ENCODE results near the gene TYW1. TPM values are rescaled to one million over a fixed set of nuclear protein-coding genes. Genes with fewer than 3 reads are reported as not detected.
A peak's percentile ranks its signal among the peaks of the same experiment; 100 is the strongest.
"Not testable (repeated sequence)": the region's sequence is repeated elsewhere in the genome, so short reads cannot be mapped to it uniquely, and the experiment has no call there.

TYW1 gene, protein sequence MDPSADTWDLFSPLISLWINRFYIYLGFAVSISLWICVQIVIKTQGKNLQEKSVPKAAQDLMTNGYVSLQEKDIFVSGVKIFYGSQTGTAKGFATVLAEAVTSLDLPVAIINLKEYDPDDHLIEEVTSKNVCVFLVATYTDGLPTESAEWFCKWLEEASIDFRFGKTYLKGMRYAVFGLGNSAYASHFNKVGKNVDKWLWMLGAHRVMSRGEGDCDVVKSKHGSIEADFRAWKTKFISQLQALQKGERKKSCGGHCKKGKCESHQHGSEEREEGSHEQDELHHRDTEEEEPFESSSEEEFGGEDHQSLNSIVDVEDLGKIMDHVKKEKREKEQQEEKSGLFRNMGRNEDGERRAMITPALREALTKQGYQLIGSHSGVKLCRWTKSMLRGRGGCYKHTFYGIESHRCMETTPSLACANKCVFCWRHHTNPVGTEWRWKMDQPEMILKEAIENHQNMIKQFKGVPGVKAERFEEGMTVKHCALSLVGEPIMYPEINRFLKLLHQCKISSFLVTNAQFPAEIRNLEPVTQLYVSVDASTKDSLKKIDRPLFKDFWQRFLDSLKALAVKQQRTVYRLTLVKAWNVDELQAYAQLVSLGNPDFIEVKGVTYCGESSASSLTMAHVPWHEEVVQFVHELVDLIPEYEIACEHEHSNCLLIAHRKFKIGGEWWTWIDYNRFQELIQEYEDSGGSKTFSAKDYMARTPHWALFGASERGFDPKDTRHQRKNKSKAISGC
- 21.9 TPM for total RNA-seq

DNA sequence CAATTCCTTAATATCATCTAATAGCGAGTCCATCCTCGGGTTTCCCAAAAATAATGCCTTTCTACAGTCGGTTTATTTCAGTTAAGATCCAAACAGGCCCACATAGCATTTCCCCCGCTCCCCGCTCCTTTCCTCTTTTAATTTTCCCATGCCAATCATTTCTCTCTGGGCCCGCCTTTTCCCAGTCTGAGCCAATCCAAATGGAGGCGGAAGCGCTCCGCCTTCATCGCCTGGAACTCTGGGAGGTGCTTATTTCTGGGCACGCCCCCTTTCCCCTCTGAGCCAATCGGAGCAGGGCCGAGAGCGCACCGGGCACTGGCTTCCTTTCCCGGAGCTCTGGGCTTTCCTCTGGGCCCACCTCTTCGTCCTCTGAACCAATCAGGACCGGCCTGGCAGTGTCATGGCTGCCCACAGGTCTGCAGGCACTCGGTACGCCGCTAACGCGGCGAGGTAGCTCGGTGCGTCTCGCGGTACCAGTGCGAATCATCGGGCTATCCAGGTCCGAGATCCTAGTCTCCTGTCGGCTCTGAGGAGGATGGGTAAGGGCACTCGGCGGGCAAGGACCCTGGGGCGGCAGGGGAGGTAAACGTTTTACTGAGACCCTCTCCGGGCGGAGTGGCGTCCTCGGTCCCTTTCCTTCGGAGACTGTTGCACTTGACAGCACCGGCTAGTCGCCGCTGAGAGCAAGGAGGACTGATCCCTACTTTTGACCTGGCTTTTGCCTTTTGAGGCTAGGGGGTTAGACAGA lies at the start of gene TYW1:
Gene TYW1, plus strand, starts transcription at position 390 of the 748 bp plus-strand sequence. Its CDS starts 146 bp downstream, at position 536.
- Histone ChIP-seq H3K27ac (ENCODE audit: low read depth, low read length) (peak within 1 kb of the TSS; percentile 80), H3K36me3 (ENCODE audit: control insufficient read depth in 3 of 3, insufficient read depth in 3 of 3, low read length in 3 of 3) (peaks cover 5 to 16% (median 13%) of the 10 kb centered on the region in 3 donors), H3K9ac (ENCODE audit: low read depth in 1 of 3, low read length in 3 of 3) (peak within 1 kb of the TSS; percentile 82 to 90 (median 89)), H3K4me3 (ENCODE audit: low read length in 3 of 3) (peak within 1 kb of the TSS; percentile 81 to 91 (median 85))
- not testable (repeated sequence) for H3K4me1 ChIP-seq (ENCODE audit: control insufficient read depth in 3 of 3, insufficient read depth in 3 of 3, low read length in 3 of 3); H3K9me3 ChIP-seq (ENCODE audit: control insufficient read depth in 3 of 3, low read length in 3 of 3); H3K27me3 ChIP-seq (ENCODE audit: control insufficient read depth in 3 of 3, insufficient read depth in 3 of 3, low read length in 3 of 3)

DNA sequence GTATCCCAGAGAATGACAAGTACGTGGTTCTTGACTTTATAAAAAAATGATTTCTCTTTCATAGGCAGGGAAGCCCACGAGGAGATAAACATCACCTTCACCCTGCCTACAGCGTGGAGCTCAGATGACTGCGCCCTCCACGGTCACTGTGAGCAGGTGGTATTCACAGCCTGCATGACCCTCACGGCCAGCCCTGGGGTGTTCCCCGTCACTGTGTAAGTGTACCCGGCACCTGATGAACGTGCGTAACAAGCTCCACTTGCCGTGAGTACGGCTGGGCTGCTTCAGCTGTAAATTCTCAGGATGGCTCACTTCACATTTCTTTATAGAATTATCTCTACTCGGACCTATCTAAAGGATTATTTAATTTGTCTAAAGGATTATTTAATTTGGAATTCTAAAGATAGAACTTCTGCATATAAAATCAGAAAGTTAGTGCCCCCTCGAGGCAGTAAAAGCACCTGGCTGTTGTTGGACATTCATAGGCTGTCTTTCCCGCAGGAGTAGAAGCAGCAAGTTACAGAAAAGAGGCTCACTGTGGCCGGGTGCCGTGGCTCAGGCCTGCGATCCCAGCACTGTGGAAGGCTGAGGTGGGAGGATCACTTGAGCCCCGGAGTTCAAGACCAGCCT lies 48.0 kb upstream of the TYW1 start:
- peaks cover 49 to 64% (median 52%) of the 10 kb centered on the region in 3 donors for H3K36me3 ChIP-seq (ENCODE audit: control insufficient read depth in 3 of 3, insufficient read depth in 3 of 3, low read length in 3 of 3)

DNA sequence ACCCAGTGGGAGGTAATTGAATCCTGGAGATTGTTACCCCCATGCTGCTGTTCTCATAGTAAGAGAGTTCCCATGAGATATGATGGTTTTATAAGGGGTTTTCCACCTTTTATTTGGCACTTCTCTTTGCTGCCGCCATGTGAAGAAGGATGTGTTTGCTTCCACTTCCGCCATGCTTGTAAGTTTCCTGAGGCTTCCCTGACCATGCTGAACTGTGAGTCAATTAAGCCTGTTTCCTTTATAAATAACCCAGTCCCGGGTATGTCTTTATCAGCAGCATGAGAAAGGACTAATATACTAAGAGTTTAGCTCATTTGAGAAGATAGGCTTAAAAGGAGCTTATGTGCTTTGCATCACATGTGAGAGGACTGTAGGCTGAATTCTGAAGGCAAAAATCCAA lies 46.3 kb upstream of the TYW1 start:
- no peak overlapping the region for H3K9ac ChIP-seq (ENCODE audit: low read depth in 1 of 3, low read length in 3 of 3)

More for the DNA sequence above, 48.0 kb upstream of the TYW1 start:
- no peaks in the 10 kb centered on the region for H3K27me3 ChIP-seq (ENCODE audit: control insufficient read depth in 3 of 3, insufficient read depth in 3 of 3, low read length in 3 of 3)
- no peak overlapping the region for H3K27ac ChIP-seq (ENCODE audit: low read depth, low read length)
- no peak overlapping the region for H3K9ac ChIP-seq (ENCODE audit: low read depth in 1 of 3, low read length in 3 of 3)
- H3K4me1 ChIP-seq (ENCODE audit: control insufficient read depth in 3 of 3, insufficient read depth in 3 of 3, low read length in 3 of 3), result no peaks in the 10 kb centered on the region
- H3K9me3 ChIP-seq (ENCODE audit: control insufficient read depth in 3 of 3, low read length in 3 of 3), result no peaks in the 10 kb centered on the region
- no peak overlapping the region for H3K4me3 ChIP-seq (ENCODE audit: low read length in 3 of 3)

DNA sequence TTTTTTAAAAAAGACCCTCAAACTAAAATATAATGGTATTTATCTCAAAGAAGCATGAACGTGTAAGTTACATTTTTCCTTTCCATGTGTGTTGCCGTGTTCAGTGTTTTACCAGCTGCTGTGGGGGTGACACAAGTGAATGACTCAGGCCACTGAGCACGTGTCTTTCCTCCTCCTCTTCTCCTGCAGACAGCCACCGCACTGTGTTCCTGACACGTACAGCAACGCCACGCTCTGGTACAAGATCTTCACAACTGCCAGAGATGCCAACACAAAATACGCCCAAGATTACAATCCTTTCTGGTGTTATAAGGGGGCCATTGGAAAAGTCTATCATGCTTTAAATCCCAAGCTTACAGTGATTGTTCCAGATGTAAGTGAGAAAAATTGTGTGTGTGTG lies 45.9 kb upstream of the TYW1 start:
- no peak overlapping the region for H3K27ac ChIP-seq (ENCODE audit: low read depth, low read length)
- H3K4me1 ChIP-seq (ENCODE audit: control insufficient read depth in 3 of 3, insufficient read depth in 3 of 3, low read length in 3 of 3), result no peaks in the 10 kb centered on the region
- no peak overlapping the region for H3K9ac ChIP-seq (ENCODE audit: low read depth in 1 of 3, low read length in 3 of 3)
- no peak overlapping the region for H3K4me3 ChIP-seq (ENCODE audit: low read length in 3 of 3)
- no peaks in the 10 kb centered on the region for H3K27me3 ChIP-seq (ENCODE audit: control insufficient read depth in 3 of 3, insufficient read depth in 3 of 3, low read length in 3 of 3)
- no peaks in the 10 kb centered on the region for H3K9me3 ChIP-seq (ENCODE audit: control insufficient read depth in 3 of 3, low read length in 3 of 3)
- H3K36me3 ChIP-seq (ENCODE audit: control insufficient read depth in 3 of 3, insufficient read depth in 3 of 3, low read length in 3 of 3), result peaks cover 49 to 67% (median 55%) of the 10 kb centered on the region in 3 donors

More for the DNA sequence above, 46.3 kb upstream of the TYW1 start:
- Histone ChIP-seq H3K9me3 (ENCODE audit: control insufficient read depth in 3 of 3, low read length in 3 of 3) (no peaks in the 10 kb centered on the region), H3K27me3 (ENCODE audit: control insufficient read depth in 3 of 3, insufficient read depth in 3 of 3, low read length in 3 of 3) (no peaks in the 10 kb centered on the region), H3K27ac (ENCODE audit: low read depth, low read length) (no peak overlapping the region), H3K4me3 (ENCODE audit: low read length in 3 of 3) (no peak overlapping the region), H3K4me1 (ENCODE audit: control insufficient read depth in 3 of 3, insufficient read depth in 3 of 3, low read length in 3 of 3) (no peaks in the 10 kb centered on the region), H3K36me3 (ENCODE audit: control insufficient read depth in 3 of 3, insufficient read depth in 3 of 3, low read length in 3 of 3) (peaks cover 48 to 65% (median 53%) of the 10 kb centered on the region in 3 donors)

DNA sequence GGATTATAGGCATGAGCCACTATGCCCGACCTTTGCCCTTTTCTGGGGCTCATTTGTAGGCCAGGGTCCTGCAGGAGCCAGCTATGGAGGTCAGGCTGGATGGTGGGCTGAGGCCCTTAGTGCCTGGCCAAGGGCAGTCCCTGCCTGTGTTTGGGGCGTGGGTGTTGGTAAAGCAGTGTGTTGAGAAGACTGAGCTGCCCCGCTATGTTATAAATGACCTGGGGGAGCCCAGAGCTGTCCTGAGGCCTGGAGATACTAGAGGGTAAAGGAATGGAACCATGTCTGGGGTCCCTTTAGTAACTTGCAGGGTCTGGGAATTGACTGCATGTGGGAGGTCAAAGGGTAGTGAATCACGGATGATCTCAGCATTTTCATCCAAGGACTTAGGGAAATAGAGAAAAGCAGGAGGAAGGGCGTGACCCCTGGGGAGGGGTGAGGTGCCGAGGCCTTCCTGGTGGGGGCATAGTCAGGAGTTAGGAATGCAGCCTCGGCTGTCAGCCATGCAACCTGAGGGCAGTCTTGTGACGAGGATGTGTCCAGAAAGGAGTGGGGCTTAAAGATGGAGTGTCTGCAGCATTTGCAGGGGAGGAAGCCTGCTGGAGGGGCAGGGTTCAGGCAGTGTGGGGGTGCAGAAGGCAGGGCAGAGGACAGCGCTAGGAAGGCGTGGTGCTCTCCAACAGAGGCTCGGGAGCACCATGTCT lies 44.1 kb upstream of the TYW1 start:
- Histone ChIP-seq H3K27me3 (ENCODE audit: control insufficient read depth in 3 of 3, insufficient read depth in 3 of 3, low read length in 3 of 3) (no peaks in the 10 kb centered on the region), H3K36me3 (ENCODE audit: control insufficient read depth in 3 of 3, insufficient read depth in 3 of 3, low read length in 3 of 3) (peaks cover 47 to 68% (median 63%) of the 10 kb centered on the region in 3 donors), H3K4me3 (ENCODE audit: low read length in 3 of 3) (no peak overlapping the region), H3K4me1 (ENCODE audit: control insufficient read depth in 3 of 3, insufficient read depth in 3 of 3, low read length in 3 of 3) (no peaks in the 10 kb centered on the region), H3K9me3 (ENCODE audit: control insufficient read depth in 3 of 3, low read length in 3 of 3) (no peaks in the 10 kb centered on the region), H3K9ac (ENCODE audit: low read depth in 1 of 3, low read length in 3 of 3) (no peak overlapping the region), H3K27ac (ENCODE audit: low read depth, low read length) (no peak overlapping the region)

DNA sequence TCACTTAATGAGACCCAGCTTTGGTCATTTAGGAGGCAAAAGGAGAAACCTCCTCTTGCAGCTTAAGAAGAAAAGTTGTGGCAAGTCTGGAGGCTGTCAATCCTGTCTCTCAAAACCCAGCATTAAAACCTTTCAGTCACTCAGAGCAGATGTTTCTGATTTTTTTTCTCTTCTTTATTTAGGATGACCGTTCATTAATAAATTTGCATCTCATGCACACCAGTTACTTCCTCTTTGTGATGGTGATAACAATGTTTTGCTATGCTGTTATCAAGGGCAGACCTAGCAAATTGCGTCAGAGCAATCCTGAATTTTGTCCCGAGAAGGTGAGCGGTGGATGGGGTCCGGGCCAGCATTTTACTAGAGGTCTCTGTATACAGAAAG lies 43.6 kb upstream of the TYW1 start:
- H3K4me3 ChIP-seq (ENCODE audit: low read length in 3 of 3), result no peak overlapping the region
- H3K36me3 ChIP-seq (ENCODE audit: control insufficient read depth in 3 of 3, insufficient read depth in 3 of 3, low read length in 3 of 3), result peaks cover 52 to 67% (median 66%) of the 10 kb centered on the region in 3 donors
- H3K27ac ChIP-seq (ENCODE audit: low read depth, low read length), result no peak overlapping the region
- H3K9me3 ChIP-seq (ENCODE audit: control insufficient read depth in 3 of 3, low read length in 3 of 3), result no peaks in the 10 kb centered on the region
- H3K27me3 ChIP-seq (ENCODE audit: control insufficient read depth in 3 of 3, insufficient read depth in 3 of 3, low read length in 3 of 3), result no peaks in the 10 kb centered on the region
- H3K4me1 ChIP-seq (ENCODE audit: control insufficient read depth in 3 of 3, insufficient read depth in 3 of 3, low read length in 3 of 3), result no peaks in the 10 kb centered on the region
- no peak overlapping the region for H3K9ac ChIP-seq (ENCODE audit: low read depth in 1 of 3, low read length in 3 of 3)

DNA sequence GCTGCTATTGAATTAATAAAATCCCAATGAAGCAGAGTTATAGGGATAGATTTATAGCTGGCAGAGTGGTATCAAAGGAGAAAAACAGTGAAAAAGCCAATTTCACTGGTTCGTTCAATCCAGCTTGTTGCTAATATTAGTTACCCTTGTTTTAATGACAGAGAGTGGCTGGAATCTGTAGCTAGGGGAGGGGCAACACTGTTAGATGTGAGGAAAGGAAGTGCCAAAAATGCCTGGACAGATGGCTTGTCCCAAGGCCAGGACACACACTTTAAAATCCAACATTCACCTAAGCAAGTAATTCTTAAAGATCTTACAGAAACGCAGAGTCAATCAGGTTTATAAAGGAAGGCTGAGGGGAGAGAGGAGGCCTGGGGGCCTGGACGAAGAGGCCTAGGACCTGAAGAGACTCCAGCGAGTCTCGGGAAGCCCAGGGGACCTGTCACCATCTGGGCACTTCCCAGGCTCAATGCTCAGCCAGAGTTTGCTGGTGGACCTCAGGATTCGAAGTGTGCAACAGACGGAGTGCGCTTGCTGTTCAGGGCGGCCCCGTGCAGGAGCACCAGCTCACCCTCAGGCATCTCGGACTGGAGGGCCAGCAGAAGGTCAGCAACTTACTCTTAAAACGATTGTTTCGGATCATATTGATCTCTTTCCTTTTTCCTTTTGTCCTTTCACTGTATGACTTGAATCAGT lies 38.9 kb upstream of the TYW1 start:
- H3K4me1 ChIP-seq (ENCODE audit: control insufficient read depth in 3 of 3, insufficient read depth in 3 of 3, low read length in 3 of 3), result no peaks in the 10 kb centered on the region
- H3K9ac ChIP-seq (ENCODE audit: low read depth in 1 of 3, low read length in 3 of 3), result no peak overlapping the region
- no peaks in the 10 kb centered on the region for H3K9me3 ChIP-seq (ENCODE audit: control insufficient read depth in 3 of 3, low read length in 3 of 3)
- H3K27ac ChIP-seq (ENCODE audit: low read depth, low read length), result no peak overlapping the region
- H3K4me3 ChIP-seq (ENCODE audit: low read length in 3 of 3), result no peak overlapping the region
- H3K36me3 ChIP-seq (ENCODE audit: control insufficient read depth in 3 of 3, insufficient read depth in 3 of 3, low read length in 3 of 3), result peaks cover 30 to 48% (median 47%) of the 10 kb centered on the region in 3 donors
- no peaks in the 10 kb centered on the region for H3K27me3 ChIP-seq (ENCODE audit: control insufficient read depth in 3 of 3, insufficient read depth in 3 of 3, low read length in 3 of 3)

DNA sequence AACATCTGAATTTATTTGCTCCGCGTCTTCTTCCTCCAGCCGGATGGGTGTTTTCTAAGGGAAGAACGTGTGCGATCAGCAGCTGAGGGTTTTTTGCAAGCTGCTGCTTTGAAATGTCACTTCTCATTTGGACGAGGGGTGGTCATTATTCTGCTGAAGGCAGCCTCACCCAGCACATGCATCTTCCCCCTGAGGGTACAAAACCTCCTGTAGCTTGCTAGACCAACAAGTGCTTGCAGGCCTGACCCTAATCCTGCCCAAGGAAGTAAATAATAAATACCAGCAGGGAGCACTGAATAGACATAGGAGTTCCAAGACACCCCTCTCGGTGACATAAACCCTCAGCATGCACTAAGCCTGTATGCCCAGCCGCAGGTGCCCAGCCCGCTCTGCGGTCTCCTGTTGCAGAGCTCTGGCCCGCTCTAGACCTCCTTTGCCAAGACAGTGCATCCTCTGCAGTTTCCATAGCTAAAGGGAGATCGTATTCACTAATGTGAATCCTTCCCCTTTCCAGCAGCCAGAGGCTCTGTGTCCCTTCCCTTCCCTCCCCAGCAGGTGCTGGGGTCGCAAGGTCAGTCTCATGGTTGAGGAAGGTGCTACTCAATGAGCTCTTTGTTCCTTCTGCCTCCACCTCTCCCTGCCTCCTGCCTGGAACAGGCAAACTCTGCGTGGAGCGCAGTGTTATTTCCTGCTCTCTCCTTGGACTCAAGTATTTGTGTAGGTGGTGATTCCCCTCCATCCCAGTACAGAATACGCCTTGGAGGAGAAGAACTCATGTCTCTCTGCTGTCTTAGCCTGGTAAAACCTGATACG lies 37.9 kb upstream of the TYW1 start:
- Histone ChIP-seq H3K27me3 (ENCODE audit: control insufficient read depth in 3 of 3, insufficient read depth in 3 of 3, low read length in 3 of 3) (no peaks in the 10 kb centered on the region), H3K36me3 (ENCODE audit: control insufficient read depth in 3 of 3, insufficient read depth in 3 of 3, low read length in 3 of 3) (peaks cover 28 to 41% (median 41%) of the 10 kb centered on the region in 3 donors), H3K4me3 (ENCODE audit: low read length in 3 of 3) (no peak overlapping the region), H3K27ac (ENCODE audit: low read depth, low read length) (no peak overlapping the region), H3K9me3 (ENCODE audit: control insufficient read depth in 3 of 3, low read length in 3 of 3) (no peaks in the 10 kb centered on the region), H3K9ac (ENCODE audit: low read depth in 1 of 3, low read length in 3 of 3) (no peak overlapping the region), H3K4me1 (ENCODE audit: control insufficient read depth in 3 of 3, insufficient read depth in 3 of 3, low read length in 3 of 3) (no peaks in the 10 kb centered on the region)
